SK-N-SH (cell line): ENCODE measurements around the gene NOS2. TPM values are rescaled to one million over a fixed set of nuclear protein-coding genes. Genes with fewer than 3 reads are reported as not detected.

ENCODE experiments used
- CTCF ChIA-PET: fragments of 300-600, 350-600 bp; formaldehyde crosslinking; extraction: SDS; loops from one replicate; lab custom pipeline; 2021; lab: Yijun Ruan, JAX
- POLR2A ChIA-PET: fragments of 350-600 bp; sonication (Branson Sonifier 250); formaldehyde crosslinking; extraction: SDS; loops from one replicate; lab custom pipeline; 2020; ENCODE audit warnings: antibody characterized with exemption, inconsistent platforms; lab: Yijun Ruan, JAX
- DNase-seq: peaks from one replicate; pipeline ENCODE4 v3.0.0; 2012
- H2AFZ ChIP-seq: fragments of 200-600 bp; sonication (generic); 2 replicates; pipeline ENCODE4 v1.8.1; 2016; ENCODE audit warnings: antibody characterized with exemption, mild to moderate bottlenecking, low read depth
- H3F3A ChIP-seq: fragments of 200-600 bp; sonication (generic); replicated peaks from 2 replicates; pipeline ENCODE3; 2016; ENCODE audit warnings: antibody characterized with exemption, mild to moderate bottlenecking; ENCODE audit not compliant: insufficient read depth
- H3K27ac ChIP-seq, 2 experiments: fragments of 200-500 bp in 1 of 2; fragments of 200-600 bp in 1 of 2; sonication (Bioruptor generic) in 1 of 2; sonication (generic), shearing (Covaris generic) in 1 of 2; 2 replicates each; pipeline versions ENCODE4 v1.5.1 to v1.6.1; 2014 to 2016; ENCODE audit warnings: low read depth in 2 of 2, inconsistent platforms in 1 of 2, low read length in 1 of 2, mild to moderate bottlenecking in 1 of 2, mixed read lengths in 1 of 2
- H3K27me3 ChIP-seq: fragments of 200-600 bp; sonication (generic), shearing (Covaris generic); 2 replicates; pipeline ENCODE4 v1.6.1; 2016; ENCODE audit warnings: mixed run types; ENCODE audit not compliant: insufficient read depth
- H3K36me3 ChIP-seq, 2 experiments: fragments of 200-500 bp in 1 of 2; fragments of 200-600 bp in 1 of 2; sonication (Bioruptor generic) in 1 of 2; sonication (generic) in 1 of 2; replicated peaks in 1 of 2; 2 replicates each; pipeline versions ENCODE3 to v1.5.1; 2014 to 2016; ENCODE audit warnings: low read length in 1 of 2, mild to moderate bottlenecking in 1 of 2; ENCODE audit not compliant: insufficient read depth in 2 of 2, control insufficient read depth in 1 of 2
- H3K4me1 ChIP-seq, 2 experiments: fragments of 200-500 bp in 1 of 2; fragments of 200-600 bp in 1 of 2; sonication (Bioruptor generic) in 1 of 2; sonication (generic), shearing (Covaris generic) in 1 of 2; 2 replicates each; pipeline versions ENCODE4 v1.5.1 to v1.6.1; 2014 to 2016; ENCODE audit warnings: low read depth in 1 of 2, low read length in 1 of 2, mixed run types in 1 of 2; ENCODE audit not compliant: insufficient read depth in 2 of 2, control insufficient read depth in 1 of 2
- H3K4me2 ChIP-seq: fragments of 200-600 bp; sonication (generic), shearing (Covaris generic); 2 replicates; pipeline ENCODE4 v1.6.1; 2017; ENCODE audit warnings: mixed run types
- H3K4me3 ChIP-seq, 2 experiments: fragments of 200-500 bp in 1 of 2; fragments of 200-600 bp in 1 of 2; sonication (Bioruptor generic) in 1 of 2; sonication (generic), shearing (Covaris generic) in 1 of 2; 2 replicates each; pipeline versions ENCODE4 v1.5.1 to v1.8.1; 2014 to 2016; ENCODE audit warnings: low read depth in 2 of 2, inconsistent platforms in 1 of 2, low read length in 1 of 2, mild to moderate bottlenecking in 1 of 2, mixed read lengths in 1 of 2, moderate library complexity in 1 of 2
- H3K79me2 ChIP-seq: fragments of 200-600 bp; sonication (generic); 2 replicates; pipeline ENCODE4 v1.8.1; 2017; ENCODE audit warnings: mild to moderate bottlenecking; ENCODE audit not compliant: insufficient read depth
- H3K9ac ChIP-seq: fragments of 200-600 bp; sonication (generic); 2 replicates; pipeline ENCODE4 v1.6.1; 2017; ENCODE audit warnings: mixed run types
- H3K9me2 ChIP-seq: fragments of 200-600 bp; sonication (generic); 2 replicates; pipeline ENCODE4 v1.6.1; 2017; ENCODE audit warnings: mixed run types
- H3K9me3 ChIP-seq: fragments of 200-600 bp; sonication (generic); 2 replicates; pipeline ENCODE4 v1.6.1; 2017; ENCODE audit warnings: mixed run types, mild to moderate bottlenecking, moderate library complexity
- H4K20me1 ChIP-seq: fragments of 200-600 bp; sonication (generic); 2 replicates; pipeline ENCODE4 v1.6.1; 2017; ENCODE audit warnings: mild to moderate bottlenecking, mixed run types; ENCODE audit not compliant: insufficient read depth
- CHD2 ChIP-seq: fragments of 150-350 bp; IDR thresholded peaks from 2 replicates; pipeline ENCODE4 v1.6.1; 2018; ENCODE audit warnings: low read length; ENCODE audit not compliant: partially characterized antibody
- FOSL2 ChIP-seq: IDR thresholded peaks from 2 replicates; pipeline ENCODE4 v1.4.0; 2012; ENCODE audit warnings: low read depth, mild to moderate bottlenecking, moderate library complexity, borderline replicate concordance
- JUND ChIP-seq: IDR thresholded peaks from 2 replicates; pipeline ENCODE4 v1.4.0; 2012
- NFIC ChIP-seq: IDR thresholded peaks from 2 replicates; pipeline ENCODE4 v1.4.0; 2012; ENCODE audit warnings: borderline replicate concordance
- POLR2AphosphoS5 ChIP-seq: IDR thresholded peaks from 2 replicates; pipeline ENCODE4 v1.6.1; 2012; ENCODE audit warnings: low read depth, low read length
- RXRA ChIP-seq: IDR thresholded peaks from 2 replicates; pipeline ENCODE4 v1.4.0; 2012; ENCODE audit warnings: low read depth, mild to moderate bottlenecking, borderline replicate concordance
- SMC3 ChIP-seq: IDR thresholded peaks from 2 replicates; pipeline ENCODE4 v1.6.1; 2012; ENCODE audit warnings: low read depth, low read length, improper control_type of control experiment
- TAF1 ChIP-seq: IDR thresholded peaks from 2 replicates; pipeline ENCODE4 v1.6.1; 2012; ENCODE audit warnings: low read depth, mild to moderate bottlenecking, low read length, moderate library complexity, borderline replicate concordance
- WGBS: methylation state at CpG from one replicate; pipeline ENCODE4 v1.1.6; 2017; ENCODE audit warnings: low lambda C conversion rate; 5-methylcytosine and 5-hydroxymethylcytosine counted together
- polyA plus RNA-seq, 3 experiments: library from polyadenylated mRNA; depleted of rRNA; stranded (reverse); fragments of >200 nt; gene quantifications; 2 replicates each; pipeline ENCODE4 v1.2.3, GENCODE V29; 2012
- TF ChIP-seq, protein P1 (sequence below): fragments of 200-600 bp; sonication (generic); IDR thresholded peaks from 2 replicates; pipeline ENCODE4 v1.6.1; 2017; ENCODE audit warnings: antibody characterized with exemption, mild to moderate bottlenecking, moderate library complexity

NOS2 gene
- polyA plus RNA-seq, 1 of the 3 experiments (the other 2 are of a cell fraction): not detected

DNA sequence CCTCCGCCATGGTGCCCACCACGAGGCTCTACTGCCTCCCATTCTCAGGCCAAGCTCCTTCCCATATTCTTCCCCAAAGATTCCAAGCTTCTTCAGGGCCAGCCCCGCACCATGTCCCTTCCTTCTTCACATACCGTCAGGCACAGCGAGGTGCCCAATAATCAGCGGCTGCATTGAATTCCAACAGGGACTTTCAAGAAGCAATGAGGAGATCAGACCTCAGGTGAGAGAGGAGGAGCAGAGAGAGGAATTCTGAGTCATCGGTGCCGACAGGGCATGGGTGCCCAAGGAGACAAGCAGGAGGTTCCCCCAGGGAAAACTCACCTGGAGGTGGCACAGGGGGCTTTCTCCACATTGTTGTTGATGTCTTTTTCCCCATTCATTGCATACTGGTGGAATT is 2.0 kb downstream of the NOS2 start:
- DNase-seq: no peak
- no peak overlapping the region for H3K4me2 ChIP-seq
- TF ChIP-seq TAF1 (no peak), JUND (no peak), SMC3 (no peak), CHD2 (no peak), RXRA (no peak), FOSL2 (no peak)
- TF ChIP-seq, protein P1, sequence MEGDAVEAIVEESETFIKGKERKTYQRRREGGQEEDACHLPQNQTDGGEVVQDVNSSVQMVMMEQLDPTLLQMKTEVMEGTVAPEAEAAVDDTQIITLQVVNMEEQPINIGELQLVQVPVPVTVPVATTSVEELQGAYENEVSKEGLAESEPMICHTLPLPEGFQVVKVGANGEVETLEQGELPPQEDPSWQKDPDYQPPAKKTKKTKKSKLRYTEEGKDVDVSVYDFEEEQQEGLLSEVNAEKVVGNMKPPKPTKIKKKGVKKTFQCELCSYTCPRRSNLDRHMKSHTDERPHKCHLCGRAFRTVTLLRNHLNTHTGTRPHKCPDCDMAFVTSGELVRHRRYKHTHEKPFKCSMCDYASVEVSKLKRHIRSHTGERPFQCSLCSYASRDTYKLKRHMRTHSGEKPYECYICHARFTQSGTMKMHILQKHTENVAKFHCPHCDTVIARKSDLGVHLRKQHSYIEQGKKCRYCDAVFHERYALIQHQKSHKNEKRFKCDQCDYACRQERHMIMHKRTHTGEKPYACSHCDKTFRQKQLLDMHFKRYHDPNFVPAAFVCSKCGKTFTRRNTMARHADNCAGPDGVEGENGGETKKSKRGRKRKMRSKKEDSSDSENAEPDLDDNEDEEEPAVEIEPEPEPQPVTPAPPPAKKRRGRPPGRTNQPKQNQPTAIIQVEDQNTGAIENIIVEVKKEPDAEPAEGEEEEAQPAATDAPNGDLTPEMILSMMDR: no peak
- TF ChIP-seq, all 33 proteins: peak for 0
- no peaks in the 10 kb centered on the region for H3K79me2 ChIP-seq
- no peak overlapping the region for H3K4me3 ChIP-seq
- CTCF ChIA-PET: interaction anchor here (3.3 kb wide), 1 partner anchor 82 kb away, joined by 18 read pairs; no protein-coding TSS in a partner anchor
- POLR2A ChIA-PET: no interaction called here
- no peaks in the 10 kb centered on the region for H3K9me2 ChIP-seq
- H3K27ac ChIP-seq: no peak overlapping the region
- 72% methylated on average over 7 of the region's 8 CpGs for WGBS
- H3K9me3 ChIP-seq: no peaks in the 10 kb centered on the region
- no peaks in the 10 kb centered on the region for H4K20me1 ChIP-seq
- no peak overlapping the region for H2AFZ ChIP-seq
- H3K27me3 ChIP-seq: peaks cover 7% of the 10 kb centered on the region
- no peaks in the 10 kb centered on the region for H3F3A ChIP-seq
- H3K36me3 ChIP-seq: no peaks in the 10 kb centered on the region
- H3K9ac ChIP-seq: no peak overlapping the region
- H3K4me1 ChIP-seq: peaks cover 0 to under 1% of the 10 kb centered on the region in 2 experiments; a peak in 1 of 4 replicates

DNA sequence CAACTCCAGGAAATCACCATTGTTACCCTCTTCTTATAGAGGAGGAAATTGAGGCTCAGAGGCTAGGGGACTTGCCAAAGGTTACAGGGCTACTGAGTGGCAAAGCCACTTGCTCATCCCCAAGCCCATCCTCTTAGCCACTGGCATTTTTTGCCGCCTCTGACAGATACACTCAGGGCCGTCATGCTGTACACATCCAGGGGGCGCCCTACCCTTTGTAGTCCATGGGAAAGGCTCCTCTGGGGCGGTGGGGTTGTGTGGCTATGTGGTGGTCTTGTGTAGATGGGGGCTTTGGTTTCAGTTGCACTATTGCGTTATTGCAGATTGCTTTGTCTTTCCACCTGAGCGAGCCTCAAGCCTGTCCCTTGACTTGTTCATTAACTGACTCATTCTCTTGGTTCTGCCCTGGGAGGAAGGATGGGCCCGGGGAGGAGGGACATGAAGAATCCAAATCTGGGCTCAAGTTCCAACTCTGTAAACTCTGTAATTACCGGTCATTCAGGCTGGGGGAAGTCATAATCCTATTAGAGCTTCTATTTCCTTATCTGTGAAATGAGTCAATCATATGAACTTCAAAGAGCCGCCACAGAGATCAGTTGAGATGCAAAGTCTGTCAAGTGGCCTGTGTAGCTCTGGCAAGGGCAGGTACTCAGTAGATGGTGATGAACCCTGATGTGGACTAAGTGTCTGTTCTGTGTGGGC is 2.8 kb downstream of the NOS2 start:
- no peak overlapping the region for H3K27ac ChIP-seq
- TF ChIP-seq POLR2AphosphoS5 (no peak), NFIC (no peak)
- TF ChIP-seq, all 33 proteins: peak for 0
- Histone ChIP-seq H2AFZ (no peak overlapping the region), H3K79me2 (no peaks in the 10 kb centered on the region), H3K4me1 (peaks cover 0 to 3% of the 10 kb centered on the region in 2 experiments; a peak in 1 of 4 replicates), H3K9me2 (no peaks in the 10 kb centered on the region), H3K4me2 (no peak overlapping the region), H3K36me3 (no peaks in the 10 kb centered on the region), H4K20me1 (no peaks in the 10 kb centered on the region), H3K9me3 (no peaks in the 10 kb centered on the region), H3F3A (no peaks in the 10 kb centered on the region), H3K27me3 (peaks cover 7% of the 10 kb centered on the region), H3K4me3 (no peak overlapping the region), H3K9ac (no peak overlapping the region)
- CTCF ChIA-PET: interaction anchor here (1.1 to 4.7 kb wide), 3 partner anchors 7 to 82 kb away, joined by 3 to 41 read pairs (median 18); no protein-coding TSS in a partner anchor
- DNase-seq: no peak
- POLR2A ChIA-PET: no interaction called here
- 56% methylated on average over 9 of the region's 9 CpGs for WGBS
